RWPE1 (cell line): ENCODE data around the gene RHBDF2.

Source experiments
- CTCF ChIA-PET: fragments of 350-600 bp; sonication (Branson Sonifier 250); formaldehyde crosslinking; extraction: SDS; loops from one replicate; lab custom pipeline; 2021; lab: Yijun Ruan, JAX
- POLR2A ChIA-PET: fragments of 400-600 bp; formaldehyde crosslinking; extraction: SDS; loops from one replicate; lab custom pipeline; 2020; ENCODE audit warnings: antibody characterized with exemption; ENCODE audit not compliant: low non-redundant PET; lab: Yijun Ruan, JAX
- DNase-seq: peaks from one replicate; pipeline ENCODE4 v3.0.0; 2012; ENCODE audit warnings: low spot score
- H3K27ac ChIP-seq: fragments of 450-650 bp; 2 replicates; pipeline ENCODE4 v1.5.1; 2017
- TF ChIP-seq, protein P1 (sequence below): fragments of 450-650 bp; conservative IDR thresholded peaks from 2 replicates; pipeline ENCODE4 v1.5.1; 2017; ENCODE audit warnings: low read depth, mild to moderate bottlenecking

The RHBDF2 gene

DNA sequence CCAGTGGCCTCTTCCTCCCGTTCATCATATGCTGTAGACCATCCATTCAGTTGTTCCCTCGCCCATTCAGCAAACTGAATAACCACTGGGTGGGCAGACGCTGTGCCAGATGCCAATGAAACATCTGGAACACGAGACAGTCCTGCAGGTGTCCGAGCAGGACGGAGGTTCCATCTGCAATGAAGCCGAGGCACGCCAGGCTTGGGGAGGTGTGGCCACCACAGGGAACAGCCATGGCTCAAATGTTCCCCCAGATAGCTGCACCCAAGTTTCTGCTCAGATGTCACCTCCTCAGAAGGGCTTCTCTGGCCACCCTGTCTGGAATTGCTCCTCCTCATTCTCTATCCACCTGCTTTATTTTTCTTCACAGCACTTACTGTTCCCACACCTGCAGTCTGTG is 78.8 kb downstream of the RHBDF2 start:
- TF ChIP-seq, protein P1, sequence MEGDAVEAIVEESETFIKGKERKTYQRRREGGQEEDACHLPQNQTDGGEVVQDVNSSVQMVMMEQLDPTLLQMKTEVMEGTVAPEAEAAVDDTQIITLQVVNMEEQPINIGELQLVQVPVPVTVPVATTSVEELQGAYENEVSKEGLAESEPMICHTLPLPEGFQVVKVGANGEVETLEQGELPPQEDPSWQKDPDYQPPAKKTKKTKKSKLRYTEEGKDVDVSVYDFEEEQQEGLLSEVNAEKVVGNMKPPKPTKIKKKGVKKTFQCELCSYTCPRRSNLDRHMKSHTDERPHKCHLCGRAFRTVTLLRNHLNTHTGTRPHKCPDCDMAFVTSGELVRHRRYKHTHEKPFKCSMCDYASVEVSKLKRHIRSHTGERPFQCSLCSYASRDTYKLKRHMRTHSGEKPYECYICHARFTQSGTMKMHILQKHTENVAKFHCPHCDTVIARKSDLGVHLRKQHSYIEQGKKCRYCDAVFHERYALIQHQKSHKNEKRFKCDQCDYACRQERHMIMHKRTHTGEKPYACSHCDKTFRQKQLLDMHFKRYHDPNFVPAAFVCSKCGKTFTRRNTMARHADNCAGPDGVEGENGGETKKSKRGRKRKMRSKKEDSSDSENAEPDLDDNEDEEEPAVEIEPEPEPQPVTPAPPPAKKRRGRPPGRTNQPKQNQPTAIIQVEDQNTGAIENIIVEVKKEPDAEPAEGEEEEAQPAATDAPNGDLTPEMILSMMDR, result no peak
- POLR2A ChIA-PET, result no interaction called here
- CTCF ChIA-PET, result interaction anchor here (0.5 kb wide), 1 partner anchor 31 kb away, joined by 3 read pairs; no protein-coding TSS in a partner anchor
- DNase-seq, result no peak
- no peak overlapping the region for H3K27ac ChIP-seq

DNA sequence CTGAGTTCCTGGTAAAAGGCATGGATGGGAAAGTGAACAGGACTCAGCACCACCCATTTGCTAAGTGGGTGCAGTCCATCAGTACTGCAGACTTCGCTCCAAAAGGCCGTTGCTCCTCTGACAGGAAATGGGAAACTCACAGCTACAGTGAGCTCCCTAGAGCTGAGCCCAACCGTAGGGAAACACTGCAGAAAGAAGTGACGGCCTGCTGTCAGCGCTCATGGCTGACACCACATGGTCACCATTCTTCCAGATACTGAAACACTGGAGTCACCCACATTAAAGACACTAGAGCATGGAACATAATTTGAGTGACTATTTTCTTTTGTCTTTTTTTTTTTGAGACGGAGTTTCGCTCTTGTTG is 80.2 kb downstream of the RHBDF2 start:
- ChIA-PET CTCF (interaction anchor here (0.6 kb wide), 1 partner anchor 46 kb away, joined by 3 read pairs; the partner anchor contains the start of gene AANAT), POLR2A (no interaction called here)
- TF ChIP-seq, protein P1, result no peak
- H3K27ac ChIP-seq, result peak overlapping the region; percentile 18; the same call in 1 of the 2 replicates
- DNase-seq, result no peak
